Endothelial cell of umbilical vein (primary cell): ENCODE data around the gene CLIC3. TPM values are rescaled to one million over a fixed set of nuclear protein-coding genes. Genes with fewer than 3 reads are reported as not detected.

Source experiments
- BruUV-seq: library from RNA; stranded (reverse); fragments of 400-500 nt; replicated peaks from 2 replicates; lab custom pipeline; 2021; lab: Mats Ljungman, UMichigan
- CTCF ChIA-PET: fragments of 300-600, 350-600 bp; sonication (Branson Sonifier 250); formaldehyde crosslinking; loops from one replicate; lab custom pipeline; 2021; ENCODE audit warnings: antibody characterized with exemption, inconsistent platforms; lab: Charles Lee
- POLR2A ChIA-PET: fragments of 300-600, 350-600 bp; sonication (Branson Sonifier 250); formaldehyde crosslinking; loops from one replicate; lab custom pipeline; 2021; ENCODE audit warnings: antibody characterized with exemption, inconsistent platforms; lab: Charles Lee
- DNase-seq: peaks from one replicate; pipeline ENCODE4 v3.0.0-alpha.2; 2011; ENCODE audit warnings: low read depth, low spot score
- FAIRE-seq: peaks from 2 replicates; lab custom pipeline; 2011; peaks lifted over from hg19 to GRCh38; lab: Jason Lieb, UNC
- H2AFZ ChIP-seq: 2 replicates; pipeline ENCODE4 v1.6.0; 2012; ENCODE audit warnings: low read depth, low read length, control low read depth, inconsistent platforms
- H3K27ac ChIP-seq: 2 replicates; pipeline ENCODE4 v1.5.1; 2011; ENCODE audit warnings: low read depth, mild to moderate bottlenecking, control low read depth, low read length, moderate library complexity; ENCODE audit not compliant: insufficient read depth
- H3K27me3 ChIP-seq, 2 experiments: 2 replicates each; pipeline versions ENCODE4 v1.6.0 to v1.6.1; 2011; ENCODE audit warnings: low read length in 2 of 2, mixed read lengths in 1 of 2; ENCODE audit not compliant: control insufficient read depth in 2 of 2, insufficient read depth in 2 of 2
- H3K36me3 ChIP-seq, 2 experiments: 2 replicates in 1 of 2; 3 replicates in 1 of 2; pipeline ENCODE4 v1.5.1; 2011; ENCODE audit warnings: low read length in 2 of 2, mild to moderate bottlenecking in 1 of 2, moderate library complexity in 1 of 2; ENCODE audit not compliant: control insufficient read depth in 2 of 2, insufficient read depth in 2 of 2; ENCODE audit errors: extremely low read depth in 1 of 2
- H3K4me1 ChIP-seq: 3 replicates; pipeline ENCODE4 v1.5.1; 2011; ENCODE audit warnings: mild to moderate bottlenecking, low read length; ENCODE audit not compliant: control insufficient read depth, insufficient read depth; ENCODE audit errors: extremely low read depth
- H3K4me2 ChIP-seq: 2 replicates; pipeline ENCODE4 v1.6.1; 2011; ENCODE audit warnings: low read length, control low read depth, mixed read lengths; ENCODE audit not compliant: insufficient read depth
- H3K4me3 ChIP-seq, 3 experiments: fragments of 200-600 bp in 1 of 3; sonication (generic), shearing (Covaris generic) in 1 of 3; replicated peaks in 1 of 3; 2 replicates each; pipeline ENCODE4 v1.5.1; 2011 to 2016; ENCODE audit warnings: control low read depth in 3 of 3, low read length in 3 of 3, mild to moderate bottlenecking in 2 of 3, inconsistent platforms in 1 of 3, low read depth in 1 of 3, moderate library complexity in 1 of 3; ENCODE audit not compliant: insufficient read depth in 1 of 3
- H3K79me2 ChIP-seq: 2 replicates; pipeline ENCODE4 v1.6.0; 2012; ENCODE audit warnings: low read length, inconsistent platforms; ENCODE audit not compliant: control insufficient read depth, insufficient read depth
- H3K9ac ChIP-seq: replicated peaks from 2 replicates; pipeline ENCODE3; 2011; ENCODE audit warnings: low read length, control low read depth; ENCODE audit not compliant: insufficient read depth; ENCODE audit errors: extremely low read depth
- H3K9me1 ChIP-seq: replicated peaks from 3 replicates; pipeline ENCODE4 v1.6.0; 2011; ENCODE audit warnings: mild to moderate bottlenecking, low read length; ENCODE audit not compliant: control insufficient read depth, insufficient read depth; ENCODE audit errors: extremely low read depth
- H3K9me3 ChIP-seq: replicated peaks from 2 replicates; pipeline ENCODE4 v1.5.1; 2012; ENCODE audit warnings: low read length, inconsistent platforms; ENCODE audit not compliant: control insufficient read depth, insufficient read depth
- H4K20me1 ChIP-seq: replicated peaks from 2 replicates; pipeline ENCODE3; 2011; ENCODE audit warnings: mild to moderate bottlenecking, low read length; ENCODE audit not compliant: control insufficient read depth, insufficient read depth; ENCODE audit errors: extremely low read depth
- CTCF ChIP-seq, 2 donors: IDR thresholded peaks; 1 replicate in 1 of 2; 2 replicates in 1 of 2; pipeline ENCODE4 v1.5.1; 2011; ENCODE audit warnings: low read length in 2 of 2, mild to moderate bottlenecking in 2 of 2, moderate library complexity in 2 of 2, control low read depth in 1 of 2, inconsistent platforms in 1 of 2, low read depth in 1 of 2; ENCODE audit not compliant: insufficient read depth in 1 of 2; ENCODE audit errors: extremely low read depth in 1 of 2
- EZH2 ChIP-seq: IDR thresholded peaks from 2 replicates; pipeline ENCODE4 v1.6.1; 2012; ENCODE audit warnings: borderline replicate concordance, low read depth, mild to moderate bottlenecking, moderate library complexity, low read length, inconsistent platforms; ENCODE audit not compliant: severe bottlenecking
- FOS ChIP-seq: IDR thresholded peaks from 2 replicates; pipeline ENCODE4 v1.6.1; 2011; ENCODE audit warnings: mild to moderate bottlenecking, low read length, moderate library complexity, borderline replicate concordance; ENCODE audit not compliant: insufficient read depth
- GATA2 ChIP-seq: IDR thresholded peaks from 2 replicates; pipeline ENCODE4 v1.7.0; 2011; ENCODE audit warnings: low read depth, mild to moderate bottlenecking, moderate library complexity, mixed read lengths, low read length; ENCODE audit not compliant: insufficient read length, insufficient read depth
- JUN ChIP-seq: IDR thresholded peaks from 2 replicates; pipeline ENCODE4 v1.6.1; 2011; ENCODE audit warnings: borderline replicate concordance, low read depth; ENCODE audit not compliant: insufficient read length, insufficient read depth
- MAX ChIP-seq: IDR thresholded peaks from 2 replicates; pipeline ENCODE4 v1.6.1; 2011; ENCODE audit not compliant: insufficient read depth, insufficient read length
- MYC ChIP-seq: IDR thresholded peaks from one replicate; pipeline ENCODE4 v1.6.1; 2011; ENCODE audit warnings: mild to moderate bottlenecking, low read depth, low read length
- POLR2A ChIP-seq: IDR thresholded peaks from 2 replicates; pipeline ENCODE4 v1.6.1; 2012; ENCODE audit warnings: low read depth, mild to moderate bottlenecking, control low read depth, low read length
- POLR2AphosphoS5 ChIP-seq: IDR thresholded peaks from 2 replicates; pipeline ENCODE4 v1.6.1; 2012; ENCODE audit warnings: low read depth, mild to moderate bottlenecking, control low read depth, low read length, moderate library complexity; ENCODE audit not compliant: insufficient read depth
- dilution Hi-C: fragments of 300-500 bp; cut with MboI; formaldehyde crosslinking; loops from one replicate; pipeline ENCODE4 v1.15.0; 2019; ENCODE audit warnings: low sequenced_read_pairs; ENCODE audit not compliant: extremely low pct_ligation_motif_present
- intact Hi-C: fragments of 100-400 bp; cut with micrococcal nuclease; formaldehyde crosslinking; loops from one replicate; pipeline ENCODE4 v1.10.0; 2022
- polyA plus RNA-seq, 4 experiments: library from polyadenylated mRNA; depleted of rRNA in 3 of 4; stranded (reverse) in 3 of 4; unstranded in 1 of 4; fragments of >200 nt; gene quantifications; 2 replicates each; pipeline versions ENCODE4 v1.2.1 to v1.2.3, GENCODE V29; 2011 to 2012; ENCODE audit warnings: missing spikeins in 1 of 4
- total RNA-seq: library from RNA; stranded (reverse); gene quantifications from 2 replicates; pipeline ENCODE4 v1.2.3, GENCODE V29; 2021

Gene CLIC3
- total and polyA plus RNA-seq, 2 donors (not counting 3 experiments of a cell fraction or from before 2014, with no cell fraction given) = 2.3 TPM; not detected in 1

GRCh38 chr9:137022662-137023008 is 26.3 kb upstream of the CLIC3 start:
- Histone ChIP-seq H3K4me2 (no peak overlapping the region), H3K4me1 (peaks cover 4% of the 10 kb centered on the region), H3K9me1 (no peaks in the 10 kb centered on the region), H4K20me1 (no peaks in the 10 kb centered on the region), H3K27ac (no peak overlapping the region), H3K27me3 (no peaks in the 10 kb centered on the region), H3K36me3 (no peaks in the 10 kb centered on the region), H3K79me2 (no peaks in the 10 kb centered on the region), H3K9ac (no peak overlapping the region), H3K9me3 (no peaks in the 10 kb centered on the region), H2AFZ (no peak overlapping the region), H3K4me3 (no peak overlapping the region)
- ChIA-PET CTCF (interaction anchor here (1.3 to 1.8 kb wide), 2 partner anchors 12 to 13 kb away, joined by 3 to 4 read pairs; no protein-coding TSS in a partner anchor), POLR2A (no interaction called here)
- intact Hi-C loops (no loop called here), dilution Hi-C loops (no loop called here)
- FAIRE-seq (no peak), DNase-seq (no peak)
- BruUV-seq = no TSS peak
- TF ChIP-seq CTCF (IDR thresholded peaks at IDR 0.05; ENCODE audit: extremely low read depth in 1 of 2, insufficient read depth in 1 of 2, low read depth in 1 of 2, low read length in 2 of 2) (no peak), MAX (no peak), FOS (no peak), EZH2 (no peak), POLR2A (no peak), POLR2AphosphoS5 (no peak), GATA2 (no peak), MYC (no peak), JUN (no peak)
